Loucy (cell line): ENCODE results near the gene BEND7.

Experiments used
- H2AFZ ChIP-seq: fragments of 200-600 bp; sonication (generic); 2 replicates; pipeline ENCODE4 v1.6.0; 2016; ENCODE audit warnings: antibody characterized with exemption, mild to moderate bottlenecking, low read length, moderate library complexity
- H3F3A ChIP-seq: fragments of 200-600 bp; 2 replicates; pipeline ENCODE4 v1.6.0; 2016; ENCODE audit warnings: antibody characterized with exemption, low read depth, mild to moderate bottlenecking
- H3K27me3 ChIP-seq: fragments of 200-600 bp; sonication (generic); 2 replicates; pipeline ENCODE4 v1.6.1; 2014; ENCODE audit warnings: low read length, mild to moderate bottlenecking; ENCODE audit not compliant: insufficient read depth, poor library complexity, severe bottlenecking
- H3K36me3 ChIP-seq: fragments of 200-600 bp; sonication (generic); 2 replicates; pipeline ENCODE4 v1.6.1; 2016; ENCODE audit warnings: low read length; ENCODE audit not compliant: insufficient read depth
- H3K4me1 ChIP-seq: fragments of 200-600 bp; sonication (generic); 2 replicates; pipeline ENCODE4 v1.5.1; 2014; ENCODE audit warnings: low read length, mild to moderate bottlenecking; ENCODE audit not compliant: insufficient read depth, poor library complexity, severe bottlenecking
- H3K4me2 ChIP-seq: fragments of 200-600 bp; sonication (generic); 2 replicates; pipeline ENCODE4 v1.6.0; 2014; ENCODE audit warnings: antibody characterized with exemption, low read length, low read depth, mild to moderate bottlenecking; ENCODE audit not compliant: poor library complexity, severe bottlenecking
- H3K4me3 ChIP-seq: fragments of 200-600 bp; sonication (generic); 2 replicates; pipeline ENCODE4 v1.5.1; 2014; ENCODE audit warnings: low read length, mild to moderate bottlenecking, mixed read lengths; ENCODE audit not compliant: poor library complexity, severe bottlenecking
- H3K79me2 ChIP-seq: fragments of 200-600 bp; sonication (generic); 2 replicates; pipeline ENCODE4 v1.6.1; 2014; ENCODE audit warnings: low read length; ENCODE audit not compliant: insufficient read depth
- H3K9ac ChIP-seq: fragments of 200-600 bp; sonication (generic); 2 replicates; pipeline ENCODE4 v1.6.0; 2014; ENCODE audit warnings: mild to moderate bottlenecking, low read depth, low read length, moderate library complexity; ENCODE audit not compliant: poor library complexity, severe bottlenecking
- H3K9me2 ChIP-seq: fragments of 200-600 bp; sonication (generic); replicated peaks from 2 replicates; pipeline ENCODE4 v1.6.1; 2016; ENCODE audit warnings: low read depth, low read length, mixed read lengths
- H3K9me3 ChIP-seq: fragments of 200-600 bp; sonication (generic); 2 replicates; pipeline ENCODE4 v1.6.1; 2014; ENCODE audit warnings: mild to moderate bottlenecking, antibody characterized with exemption, low read length, low read depth; ENCODE audit not compliant: insufficient read depth
- H4K20me1 ChIP-seq: fragments of 200-600 bp; sonication (generic); 2 replicates; pipeline ENCODE4 v1.6.0; 2014; ENCODE audit warnings: antibody characterized with exemption, low read length, mild to moderate bottlenecking; ENCODE audit not compliant: insufficient read depth, poor library complexity, severe bottlenecking
- EZH2phosphoT487 ChIP-seq: fragments of 200-600 bp; IDR thresholded peaks from 2 replicates; pipeline ENCODE4 v1.6.1; 2018; ENCODE audit warnings: antibody characterized with exemption, mild to moderate bottlenecking, moderate library complexity, borderline replicate concordance
- TF ChIP-seq, protein P1 (sequence below): fragments of 200-600 bp; sonication (generic); conservative IDR thresholded peaks from 2 replicates; pipeline ENCODE4 v1.5.1; 2014; ENCODE audit warnings: mild to moderate bottlenecking, antibody characterized with exemption, low read length

The BEND7 gene

DNA sequence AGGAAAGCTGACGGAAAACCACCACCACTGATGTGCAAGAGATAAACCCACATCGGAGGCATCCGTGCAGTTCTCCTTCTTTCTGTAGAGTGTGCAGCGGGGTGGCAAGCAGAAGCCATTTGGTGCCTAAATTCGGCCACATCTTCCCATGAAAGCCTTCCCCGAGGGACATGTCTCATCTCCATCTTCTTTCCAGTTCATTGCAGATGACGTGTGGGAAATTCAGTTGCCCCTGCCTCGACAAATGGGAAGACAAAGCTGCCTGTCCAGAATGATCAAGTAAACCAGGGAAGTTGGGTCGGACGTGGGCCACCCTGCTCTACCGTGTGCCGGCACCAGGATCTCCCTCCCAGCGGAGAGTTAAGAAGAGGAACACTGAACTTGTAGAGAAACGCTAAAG, 14.5 kb downstream of the BEND7 start:
- Histone ChIP-seq H3K4me2 (no peak overlapping the region), H3K9me3 (no peaks in the 10 kb centered on the region), H3K79me2 (no peaks in the 10 kb centered on the region), H3K9me2 (no peaks in the 10 kb centered on the region), H2AFZ (no peak overlapping the region), H3K36me3 (no peaks in the 10 kb centered on the region), H3K27me3 (no peaks in the 10 kb centered on the region), H3F3A (no peaks in the 10 kb centered on the region), H4K20me1 (no peaks in the 10 kb centered on the region), H3K9ac (no peak overlapping the region), H3K4me3 (no peak overlapping the region), H3K4me1 (no peaks in the 10 kb centered on the region)
- no peak for TF ChIP-seq EZH2phosphoT487
- TF ChIP-seq, protein P1, sequence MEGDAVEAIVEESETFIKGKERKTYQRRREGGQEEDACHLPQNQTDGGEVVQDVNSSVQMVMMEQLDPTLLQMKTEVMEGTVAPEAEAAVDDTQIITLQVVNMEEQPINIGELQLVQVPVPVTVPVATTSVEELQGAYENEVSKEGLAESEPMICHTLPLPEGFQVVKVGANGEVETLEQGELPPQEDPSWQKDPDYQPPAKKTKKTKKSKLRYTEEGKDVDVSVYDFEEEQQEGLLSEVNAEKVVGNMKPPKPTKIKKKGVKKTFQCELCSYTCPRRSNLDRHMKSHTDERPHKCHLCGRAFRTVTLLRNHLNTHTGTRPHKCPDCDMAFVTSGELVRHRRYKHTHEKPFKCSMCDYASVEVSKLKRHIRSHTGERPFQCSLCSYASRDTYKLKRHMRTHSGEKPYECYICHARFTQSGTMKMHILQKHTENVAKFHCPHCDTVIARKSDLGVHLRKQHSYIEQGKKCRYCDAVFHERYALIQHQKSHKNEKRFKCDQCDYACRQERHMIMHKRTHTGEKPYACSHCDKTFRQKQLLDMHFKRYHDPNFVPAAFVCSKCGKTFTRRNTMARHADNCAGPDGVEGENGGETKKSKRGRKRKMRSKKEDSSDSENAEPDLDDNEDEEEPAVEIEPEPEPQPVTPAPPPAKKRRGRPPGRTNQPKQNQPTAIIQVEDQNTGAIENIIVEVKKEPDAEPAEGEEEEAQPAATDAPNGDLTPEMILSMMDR, result no peak

DNA sequence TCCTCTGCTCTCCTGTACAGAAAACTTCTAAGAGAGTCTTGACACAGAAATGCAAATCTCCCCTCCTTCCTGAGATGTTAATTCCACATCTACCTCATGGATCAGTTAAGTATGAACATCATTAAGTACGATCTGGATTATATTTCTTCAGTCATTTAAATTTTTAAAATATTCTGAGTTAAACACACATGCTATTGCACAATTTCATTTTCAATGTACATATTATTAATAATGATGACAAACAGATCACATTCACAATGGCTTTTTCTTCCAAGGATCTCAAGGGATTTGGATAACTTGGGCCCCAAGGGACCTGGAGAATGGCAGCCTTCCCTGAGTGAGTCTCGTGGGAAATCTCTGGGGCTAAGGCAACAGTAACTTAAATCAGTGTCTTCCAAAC, 16.2 kb downstream of the BEND7 start:
- no peaks in the 10 kb centered on the region for H3K27me3 ChIP-seq
- H2AFZ ChIP-seq, result no peak overlapping the region
- no peaks in the 10 kb centered on the region for H3K9me2 ChIP-seq
- TF ChIP-seq, protein P1, result no peak
- TF ChIP-seq EZH2phosphoT487, result no peak
- H3K4me1 ChIP-seq, result no peaks in the 10 kb centered on the region
- H3K4me2 ChIP-seq, result no peak overlapping the region
- no peaks in the 10 kb centered on the region for H3K9me3 ChIP-seq
- no peaks in the 10 kb centered on the region for H3K36me3 ChIP-seq
- H3K4me3 ChIP-seq, result no peak overlapping the region
- H3K79me2 ChIP-seq, result no peaks in the 10 kb centered on the region
- H4K20me1 ChIP-seq, result no peaks in the 10 kb centered on the region
- no peaks in the 10 kb centered on the region for H3F3A ChIP-seq
- no peak overlapping the region for H3K9ac ChIP-seq

DNA sequence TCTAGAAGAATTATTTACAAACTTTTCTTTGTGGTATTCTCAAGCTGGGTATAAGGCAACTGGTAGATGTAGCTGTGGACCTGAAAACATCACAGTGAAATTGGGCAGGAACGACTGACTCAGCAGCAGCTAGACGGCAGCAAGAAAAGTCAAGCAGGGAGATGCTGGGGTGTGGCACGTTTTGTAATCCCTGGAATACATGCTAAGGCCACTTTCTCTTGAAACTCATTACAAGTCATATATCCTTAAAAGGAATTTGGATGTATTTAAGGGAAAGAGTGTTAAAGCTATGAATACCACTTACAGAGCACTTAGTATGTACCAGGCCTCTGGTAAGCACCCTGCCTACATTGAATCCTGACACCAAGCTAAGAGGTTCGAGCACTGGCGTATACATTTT, 17.4 kb downstream of the BEND7 start:
- Histone ChIP-seq H3F3A (no peaks in the 10 kb centered on the region), H3K9me2 (no peaks in the 10 kb centered on the region), H3K27me3 (no peaks in the 10 kb centered on the region), H3K4me1 (no peaks in the 10 kb centered on the region), H3K4me2 (no peak overlapping the region), H2AFZ (no peak overlapping the region), H3K9me3 (no peaks in the 10 kb centered on the region), H3K9ac (no peak overlapping the region), H3K79me2 (no peaks in the 10 kb centered on the region), H3K4me3 (no peak overlapping the region), H4K20me1 (no peaks in the 10 kb centered on the region), H3K36me3 (no peaks in the 10 kb centered on the region)
- TF ChIP-seq EZH2phosphoT487, result no peak
- TF ChIP-seq, protein P1, result no peak
